ENCODE results near the gene P2RX1. TPM values are rescaled to one million over a fixed set of nuclear protein-coding genes. Genes with fewer than 3 reads are reported as not detected.

Gene P2RX1
- total and polyA plus RNA-seq, 2 experiments from 2014 or later = 0.31 to 2.2 TPM

- ATAC-seq (no peak; the same call in 2 of the 3 replicates), DNase-seq (ENCODE audit: low spot score) (no peak)
- Histone ChIP-seq H3K27me3 (ENCODE audit: insufficient read depth) (no peaks in the 10 kb centered on the region), H3K27ac (ENCODE audit: low read depth) (no peak overlapping the region), H3K9me2 (ENCODE audit: insufficient read depth) (no peaks in the 10 kb centered on the region), H3K4me2 (no peak overlapping the region), H3K4me1 (ENCODE audit: insufficient read depth) (no peaks in the 10 kb centered on the region), H3K36me3 (ENCODE audit: insufficient read depth) (no peaks in the 10 kb centered on the region), H2AFZ (no peak overlapping the region), H3F3A (replicated peaks; ENCODE audit: low read depth) (no peaks in the 10 kb centered on the region), H3K4me3 (no peak overlapping the region), H4K20me1 (replicated peaks; ENCODE audit: insufficient read depth) (no peaks in the 10 kb centered on the region), H3K79me2 (replicated peaks; ENCODE audit: insufficient read depth) (no peaks in the 10 kb centered on the region)
- TF ChIP-seq, protein P1, sequence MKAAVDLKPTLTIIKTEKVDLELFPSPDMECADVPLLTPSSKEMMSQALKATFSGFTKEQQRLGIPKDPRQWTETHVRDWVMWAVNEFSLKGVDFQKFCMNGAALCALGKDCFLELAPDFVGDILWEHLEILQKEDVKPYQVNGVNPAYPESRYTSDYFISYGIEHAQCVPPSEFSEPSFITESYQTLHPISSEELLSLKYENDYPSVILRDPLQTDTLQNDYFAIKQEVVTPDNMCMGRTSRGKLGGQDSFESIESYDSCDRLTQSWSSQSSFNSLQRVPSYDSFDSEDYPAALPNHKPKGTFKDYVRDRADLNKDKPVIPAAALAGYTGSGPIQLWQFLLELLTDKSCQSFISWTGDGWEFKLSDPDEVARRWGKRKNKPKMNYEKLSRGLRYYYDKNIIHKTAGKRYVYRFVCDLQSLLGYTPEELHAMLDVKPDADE (IDR thresholded peaks at IDR 0.05) = no peak
- no peak for TF ChIP-seq EZH2 (IDR thresholded peaks at IDR 0.05; ENCODE audit: low read depth, unreplicated experiment)
- TF ChIP-seq REST (IDR thresholded peaks at IDR 0.05; ENCODE audit: unreplicated experiment) = no peak
- no peak for TF ChIP-seq STAT1 (IDR thresholded peaks at IDR 0.05; ENCODE audit: unreplicated experiment)
- TF ChIP-seq NANOG (IDR thresholded peaks at IDR 0.05; ENCODE audit: borderline replicate concordance) = no peak
- Mint-ChIP-seq H3K36me3 (ENCODE audit: low read depth) (peaks cover 4% of the 10 kb centered on the region; the same call in 1 of the 3 replicates), H3K9me3 (no peaks in the 10 kb centered on the region), H3K27me3 (ENCODE audit: insufficient read depth, low read depth, poor library complexity) (peaks cover 10% of the 10 kb centered on the region), H3K4me3 (no peak overlapping the region), H3K27ac (no peak overlapping the region), H3K4me1 (peaks cover 13% of the 10 kb centered on the region)
These were observed 10.8 kb upstream of the P2RX1 start for GRCh38 chr17:3926860-3927627.

GRCh38 chr17:3925684-3926485 lies 9.6 kb upstream of the P2RX1 start:
- ATAC-seq = peak; percentile 29
- H3K27ac Mint-ChIP-seq = no peak overlapping the region
- peaks cover 10% of the 10 kb centered on the region for H3K27me3 Mint-ChIP-seq (ENCODE audit: insufficient read depth, low read depth, poor library complexity)
- TF ChIP-seq POLR2AphosphoS5 (IDR thresholded peaks at IDR 0.05; ENCODE audit: low read depth) (no peak), EZH2phosphoT487 (IDR thresholded peaks at IDR 0.05; ENCODE audit: unreplicated experiment) (no peak), NANOG (IDR thresholded peaks at IDR 0.05; ENCODE audit: borderline replicate concordance) (no peak), ZNF462 (CRISPR knock-in tag; IDR thresholded peaks at IDR 0.05) (no peak), ZNF331 (CRISPR knock-in tag; IDR thresholded peaks at IDR 0.05; ENCODE audit: low read depth) (no peak)

More at GRCh38 chr17:3925684-3926485, 9.6 kb upstream of the P2RX1 start:
- Histone ChIP-seq H3K36me3 (ENCODE audit: insufficient read depth) (no peaks in the 10 kb centered on the region), H4K20me1 (replicated peaks; ENCODE audit: insufficient read depth) (no peaks in the 10 kb centered on the region), H3F3A (replicated peaks; ENCODE audit: low read depth) (no peaks in the 10 kb centered on the region), H3K27me3 (ENCODE audit: insufficient read depth) (no peaks in the 10 kb centered on the region), H3K4me2 (no peak overlapping the region), H3K9me2 (ENCODE audit: insufficient read depth) (no peaks in the 10 kb centered on the region), H3K79me2 (replicated peaks; ENCODE audit: insufficient read depth) (no peaks in the 10 kb centered on the region), H3K4me3 (no peak overlapping the region), H3K4me1 (ENCODE audit: insufficient read depth) (no peaks in the 10 kb centered on the region), H3K27ac (ENCODE audit: low read depth) (no peak overlapping the region), H2AFZ (no peak overlapping the region)
- Mint-ChIP-seq H3K4me3 (no peak overlapping the region), H3K36me3 (ENCODE audit: low read depth) (no peaks in the 10 kb centered on the region), H3K4me1 (peaks cover 13% of the 10 kb centered on the region), H3K9me3 (no peaks in the 10 kb centered on the region)
- no peak for DNase-seq (ENCODE audit: low spot score)
